ENCODE results near the gene TRNP1.

The TRNP1 gene, protein sequence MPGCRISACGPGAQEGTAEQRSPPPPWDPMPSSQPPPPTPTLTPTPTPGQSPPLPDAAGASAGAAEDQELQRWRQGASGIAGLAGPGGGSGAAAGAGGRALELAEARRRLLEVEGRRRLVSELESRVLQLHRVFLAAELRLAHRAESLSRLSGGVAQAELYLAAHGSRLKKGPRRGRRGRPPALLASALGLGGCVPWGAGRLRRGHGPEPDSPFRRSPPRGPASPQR

DNA sequence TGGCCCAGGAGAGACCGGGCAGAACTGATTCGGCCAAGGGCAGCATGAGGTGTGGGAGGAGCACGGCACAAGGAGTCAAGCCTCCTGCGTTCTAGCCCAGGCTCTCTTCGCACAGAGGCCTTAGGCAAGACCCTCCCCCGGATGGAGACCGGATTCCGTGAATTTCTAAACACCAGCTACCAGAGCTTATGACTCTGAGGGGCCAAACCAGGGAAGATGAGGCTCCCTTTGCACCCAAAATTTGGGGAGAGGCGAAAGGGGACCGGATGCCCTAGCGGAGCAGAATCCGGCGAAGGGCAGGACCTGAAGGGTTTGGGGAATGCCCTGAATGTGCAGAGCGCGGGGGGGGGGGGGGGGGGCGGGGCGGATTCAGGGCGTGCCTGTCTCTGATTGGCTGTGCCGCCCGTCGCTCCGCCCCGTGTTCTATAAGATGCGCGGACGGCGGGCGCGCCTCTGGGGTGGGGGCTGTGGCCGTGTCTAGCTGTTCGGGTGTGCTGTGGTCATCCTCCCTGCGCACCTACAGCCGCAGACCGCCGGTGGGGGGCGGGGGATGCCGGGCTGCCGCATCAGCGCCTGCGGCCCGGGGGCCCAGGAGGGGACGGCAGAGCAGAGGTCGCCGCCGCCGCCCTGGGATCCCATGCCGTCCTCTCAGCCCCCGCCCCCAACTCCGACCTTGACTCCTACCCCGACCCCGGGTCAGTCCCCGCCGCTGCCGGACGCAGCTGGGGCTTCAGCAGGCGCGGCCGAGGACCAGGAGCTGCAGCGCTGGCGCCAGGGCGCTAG is at the start of gene TRNP1:
Gene TRNP1, plus strand, starts transcription at position 456 of the 783 bp plus-strand sequence. Its CDS starts 95 bp downstream, at position 551.
- no peak for TF ChIP-seq FOXM1 (IDR thresholded peaks at IDR 0.05; ENCODE audit: borderline replicate concordance, low read depth)
- TF ChIP-seq ZBTB7A (IDR thresholded peaks at IDR 0.05; ENCODE audit: low read depth), result no peak
- TF ChIP-seq RAD21 (IDR thresholded peaks at IDR 0.05; ENCODE audit: low read depth), result no peak
- TF ChIP-seq TEAD4 (IDR thresholded peaks at IDR 0.05), result peak; percentile 22; the same call in 1 of the 2 replicates
- 0 out of 2 replicates have a peak, but pooled peaks have one; percentile 22 for TF ChIP-seq YY1 (IDR thresholded peaks at IDR 0.05; ENCODE audit: low read depth)
- TF ChIP-seq, protein P1, sequence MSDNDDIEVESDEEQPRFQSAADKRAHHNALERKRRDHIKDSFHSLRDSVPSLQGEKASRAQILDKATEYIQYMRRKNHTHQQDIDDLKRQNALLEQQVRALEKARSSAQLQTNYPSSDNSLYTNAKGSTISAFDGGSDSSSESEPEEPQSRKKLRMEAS (IDR thresholded peaks at IDR 0.05), result 0 out of 2 replicates have a peak, but pooled peaks have one; percentile 4

DNA sequence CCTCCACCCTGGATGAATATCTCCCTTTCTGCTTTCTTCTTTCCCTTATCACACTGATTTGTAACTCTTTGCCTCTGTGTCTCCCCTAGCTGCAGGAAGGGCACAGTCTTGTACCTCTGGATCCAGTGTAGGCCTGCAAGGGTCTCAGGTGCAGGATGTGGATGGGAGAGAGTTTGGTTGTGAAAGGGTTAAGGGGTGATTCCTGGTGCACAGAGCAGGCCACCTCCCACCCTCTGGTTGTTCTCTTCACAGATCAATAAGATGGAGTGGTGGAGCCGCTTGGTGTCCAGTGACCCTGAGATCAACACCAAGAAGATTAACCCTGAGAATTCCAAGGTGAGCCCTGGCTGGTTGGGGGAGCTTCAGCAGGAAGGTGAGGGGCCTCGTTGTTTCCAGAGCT is 48.4 kb upstream of the TRNP1 start:
- TF ChIP-seq ZBTB7A (IDR thresholded peaks at IDR 0.05; ENCODE audit: low read depth) (no peak), TEAD4 (IDR thresholded peaks at IDR 0.05) (no peak), CREB1 (IDR thresholded peaks at IDR 0.05; ENCODE audit: low read depth) (no peak), TCF12 (IDR thresholded peaks at IDR 0.05; ENCODE audit: low read depth) (no peak), YY1 (IDR thresholded peaks at IDR 0.05; ENCODE audit: low read depth) (no peak), RAD21 (IDR thresholded peaks at IDR 0.05; ENCODE audit: low read depth) (no peak), EP300 (IDR thresholded peaks at IDR 0.05; ENCODE audit: borderline replicate concordance) (no peak), NFIC (IDR thresholded peaks at IDR 0.05) (no peak), TAF1 (IDR thresholded peaks at IDR 0.05; ENCODE audit: low read depth) (no peak), FOXM1 (IDR thresholded peaks at IDR 0.05; ENCODE audit: borderline replicate concordance, low read depth) (no peak)
- TF ChIP-seq, protein P1 (IDR thresholded peaks at IDR 0.05), result no peak
- TF ChIP-seq, protein P2, sequence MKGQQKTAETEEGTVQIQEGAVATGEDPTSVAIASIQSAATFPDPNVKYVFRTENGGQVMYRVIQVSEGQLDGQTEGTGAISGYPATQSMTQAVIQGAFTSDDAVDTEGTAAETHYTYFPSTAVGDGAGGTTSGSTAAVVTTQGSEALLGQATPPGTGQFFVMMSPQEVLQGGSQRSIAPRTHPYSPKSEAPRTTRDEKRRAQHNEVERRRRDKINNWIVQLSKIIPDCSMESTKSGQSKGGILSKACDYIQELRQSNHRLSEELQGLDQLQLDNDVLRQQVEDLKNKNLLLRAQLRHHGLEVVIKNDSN (IDR thresholded peaks at IDR 0.05), result no peak

DNA sequence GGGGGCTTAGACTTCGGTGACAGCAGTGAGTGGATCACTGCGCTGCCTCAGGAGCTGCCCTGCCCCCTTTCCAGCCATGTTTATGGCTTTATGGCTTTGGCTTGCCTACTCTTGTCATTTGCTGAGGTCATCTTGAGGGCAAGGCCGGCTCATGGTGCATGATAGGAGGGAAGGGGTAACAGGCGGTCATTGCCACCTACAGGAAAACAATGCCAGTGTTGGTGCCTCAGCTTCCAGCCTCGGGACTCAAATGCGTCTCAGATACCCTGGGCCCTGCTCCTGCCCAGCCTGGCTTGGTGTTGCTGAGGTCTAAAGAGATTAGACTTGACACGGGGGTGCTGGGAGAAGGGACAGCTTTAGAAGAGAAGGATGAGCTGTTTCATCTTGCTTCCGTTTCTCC is 47.8 kb upstream of the TRNP1 start:
- no peak for TF ChIP-seq CEBPB (IDR thresholded peaks at IDR 0.05)
- no peak for TF ChIP-seq EGR1 (IDR thresholded peaks at IDR 0.05)
- TF ChIP-seq FOXM1 (IDR thresholded peaks at IDR 0.05; ENCODE audit: borderline replicate concordance, low read depth), result no peak
- no peak for TF ChIP-seq YY1 (IDR thresholded peaks at IDR 0.05; ENCODE audit: low read depth)
- TF ChIP-seq RAD21 (IDR thresholded peaks at IDR 0.05; ENCODE audit: low read depth), result no peak
- TF ChIP-seq CREB1 (IDR thresholded peaks at IDR 0.05; ENCODE audit: low read depth), result no peak
- TF ChIP-seq, protein P2 (IDR thresholded peaks at IDR 0.05), result no peak
- TF ChIP-seq EP300 (IDR thresholded peaks at IDR 0.05; ENCODE audit: borderline replicate concordance), result no peak
- TF ChIP-seq, protein P3, sequence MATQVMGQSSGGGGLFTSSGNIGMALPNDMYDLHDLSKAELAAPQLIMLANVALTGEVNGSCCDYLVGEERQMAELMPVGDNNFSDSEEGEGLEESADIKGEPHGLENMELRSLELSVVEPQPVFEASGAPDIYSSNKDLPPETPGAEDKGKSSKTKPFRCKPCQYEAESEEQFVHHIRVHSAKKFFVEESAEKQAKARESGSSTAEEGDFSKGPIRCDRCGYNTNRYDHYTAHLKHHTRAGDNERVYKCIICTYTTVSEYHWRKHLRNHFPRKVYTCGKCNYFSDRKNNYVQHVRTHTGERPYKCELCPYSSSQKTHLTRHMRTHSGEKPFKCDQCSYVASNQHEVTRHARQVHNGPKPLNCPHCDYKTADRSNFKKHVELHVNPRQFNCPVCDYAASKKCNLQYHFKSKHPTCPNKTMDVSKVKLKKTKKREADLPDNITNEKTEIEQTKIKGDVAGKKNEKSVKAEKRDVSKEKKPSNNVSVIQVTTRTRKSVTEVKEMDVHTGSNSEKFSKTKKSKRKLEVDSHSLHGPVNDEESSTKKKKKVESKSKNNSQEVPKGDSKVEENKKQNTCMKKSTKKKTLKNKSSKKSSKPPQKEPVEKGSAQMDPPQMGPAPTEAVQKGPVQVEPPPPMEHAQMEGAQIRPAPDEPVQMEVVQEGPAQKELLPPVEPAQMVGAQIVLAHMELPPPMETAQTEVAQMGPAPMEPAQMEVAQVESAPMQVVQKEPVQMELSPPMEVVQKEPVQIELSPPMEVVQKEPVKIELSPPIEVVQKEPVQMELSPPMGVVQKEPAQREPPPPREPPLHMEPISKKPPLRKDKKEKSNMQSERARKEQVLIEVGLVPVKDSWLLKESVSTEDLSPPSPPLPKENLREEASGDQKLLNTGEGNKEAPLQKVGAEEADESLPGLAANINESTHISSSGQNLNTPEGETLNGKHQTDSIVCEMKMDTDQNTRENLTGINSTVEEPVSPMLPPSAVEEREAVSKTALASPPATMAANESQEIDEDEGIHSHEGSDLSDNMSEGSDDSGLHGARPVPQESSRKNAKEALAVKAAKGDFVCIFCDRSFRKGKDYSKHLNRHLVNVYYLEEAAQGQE (IDR thresholded peaks at IDR 0.05; ENCODE audit: low read depth), result no peak
- TF ChIP-seq TAF1 (IDR thresholded peaks at IDR 0.05; ENCODE audit: low read depth), result no peak
- no peak for TF ChIP-seq TCF12 (IDR thresholded peaks at IDR 0.05; ENCODE audit: low read depth)
- no peak for TF ChIP-seq TEAD4 (IDR thresholded peaks at IDR 0.05)
- TF ChIP-seq NFIC (IDR thresholded peaks at IDR 0.05), result no peak
- TF ChIP-seq, protein P1 (IDR thresholded peaks at IDR 0.05), result no peak
- no peak for TF ChIP-seq ZBTB7A (IDR thresholded peaks at IDR 0.05; ENCODE audit: low read depth)

DNA sequence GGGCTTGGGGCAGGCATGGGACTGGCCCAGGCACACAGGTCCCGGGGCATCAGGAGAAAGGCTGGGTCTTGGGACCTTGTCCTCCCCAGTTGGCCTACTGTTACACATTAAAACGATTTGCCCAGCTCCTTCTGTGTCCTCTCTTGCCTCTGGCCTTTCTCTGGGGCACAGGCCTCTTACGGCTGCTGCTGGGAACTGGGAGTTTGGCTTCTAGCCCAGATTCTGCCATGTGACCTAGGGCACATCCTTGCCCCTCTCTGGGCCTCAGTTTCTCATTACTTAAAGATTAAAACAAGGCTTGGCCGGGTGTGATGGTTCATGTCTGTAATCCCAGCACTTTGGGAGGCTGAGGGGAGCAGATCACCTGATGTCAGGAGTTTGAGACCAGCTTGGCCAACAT is 47.2 kb upstream of the TRNP1 start:
- TF ChIP-seq YY1 (IDR thresholded peaks at IDR 0.05; ENCODE audit: low read depth), result no peak
- TF ChIP-seq, protein P2 (IDR thresholded peaks at IDR 0.05), result peak; percentile 54; the same call in 1 of the 2 replicates
- no peak for TF ChIP-seq CREB1 (IDR thresholded peaks at IDR 0.05; ENCODE audit: low read depth)

DNA sequence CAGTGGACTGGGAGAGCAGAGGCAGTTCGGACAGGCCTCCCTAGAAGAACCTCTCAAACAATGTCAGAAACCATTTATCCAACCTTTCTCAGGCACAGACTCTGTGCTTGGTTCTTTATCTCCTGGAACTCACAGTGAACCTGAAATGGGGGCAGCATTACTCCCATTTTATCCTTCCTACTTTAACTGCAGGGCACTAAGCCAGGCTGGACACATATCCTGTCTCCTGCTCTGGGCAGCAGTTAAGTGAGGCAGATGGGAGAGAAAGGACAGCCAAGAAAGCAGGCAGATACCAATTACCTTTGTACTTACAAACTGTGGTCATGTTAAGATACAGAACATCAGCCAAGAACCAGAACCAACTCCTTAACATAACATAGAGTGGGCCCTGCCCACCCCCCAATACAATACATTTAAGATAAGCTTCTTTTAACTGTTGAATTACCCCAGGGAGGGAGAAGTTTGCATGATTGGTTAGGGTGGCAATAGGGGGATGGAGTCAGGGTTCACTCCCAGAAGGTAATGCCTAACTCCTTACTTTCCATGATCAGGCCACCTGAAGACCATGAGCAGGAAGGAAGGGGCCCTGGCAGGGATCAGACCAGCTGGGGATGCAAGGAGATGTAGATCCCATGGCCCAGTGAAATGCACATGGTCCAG is 44.1 kb upstream of the TRNP1 start:
- no peak for TF ChIP-seq RAD21 (IDR thresholded peaks at IDR 0.05; ENCODE audit: low read depth)
- no peak for TF ChIP-seq ZBTB7A (IDR thresholded peaks at IDR 0.05; ENCODE audit: low read depth)
- no peak for TF ChIP-seq EP300 (IDR thresholded peaks at IDR 0.05; ENCODE audit: borderline replicate concordance)
- no peak for TF ChIP-seq EGR1 (IDR thresholded peaks at IDR 0.05)
- TF ChIP-seq, protein P1 (IDR thresholded peaks at IDR 0.05), result no peak
- TF ChIP-seq YY1 (IDR thresholded peaks at IDR 0.05; ENCODE audit: low read depth), result no peak
- no peak for TF ChIP-seq TEAD4 (IDR thresholded peaks at IDR 0.05)
- no peak for TF ChIP-seq FOXM1 (IDR thresholded peaks at IDR 0.05; ENCODE audit: borderline replicate concordance, low read depth)
- no peak for TF ChIP-seq TAF1 (IDR thresholded peaks at IDR 0.05; ENCODE audit: low read depth)
- no peak for TF ChIP-seq NFIC (IDR thresholded peaks at IDR 0.05)

Measured in Ishikawa (cell line).